Endodermal cell (in vitro differentiated cells): ENCODE measurements around the gene CD81. TPM values are rescaled to one million over a fixed set of nuclear protein-coding genes. Genes with fewer than 3 reads are reported as not detected.

Experiments
- DNase-seq: peaks from one replicate; pipeline ENCODE4 v3.0.0-alpha.2; 2017
- H3K27ac ChIP-seq: 2 replicates; pipeline ENCODE4 v1.5.1; 2013; ENCODE audit warnings: mild to moderate bottlenecking, low read depth, low read length, moderate library complexity
- H3K27me3 ChIP-seq: 2 replicates; pipeline ENCODE4 v1.6.1; 2013; ENCODE audit warnings: mild to moderate bottlenecking, low read length, moderate library complexity; ENCODE audit not compliant: insufficient read depth, control insufficient read depth, poor library complexity, severe bottlenecking
- H3K36me3 ChIP-seq: 2 replicates; pipeline ENCODE4 v1.7.0; 2013; ENCODE audit warnings: mild to moderate bottlenecking, low read length, moderate library complexity; ENCODE audit not compliant: control insufficient read depth, insufficient read depth
- H3K4me1 ChIP-seq: one replicate; pipeline ENCODE4 v1.7.0; 2013; ENCODE audit warnings: low read length; ENCODE audit not compliant: control insufficient read depth, insufficient read depth
- H3K4me3 ChIP-seq: 2 replicates; pipeline ENCODE4 v1.5.1; 2013; ENCODE audit warnings: mild to moderate bottlenecking, low read length, moderate library complexity
- H3K9ac ChIP-seq: 2 replicates; pipeline ENCODE4 v1.6.1; 2013; ENCODE audit warnings: mild to moderate bottlenecking, low read length, moderate library complexity; ENCODE audit not compliant: poor library complexity, severe bottlenecking; ENCODE audit errors: extremely low read depth
- H3K9me3 ChIP-seq: 2 replicates; pipeline ENCODE4 v1.6.1; 2013; ENCODE audit warnings: mild to moderate bottlenecking, low read length, moderate library complexity; ENCODE audit not compliant: control insufficient read depth
- H3K27ac Mint-ChIP-seq: 2 replicates; pipeline ENCODE4 v1.8.0; 2020; ENCODE audit warnings: mixed read lengths
- H3K27me3 Mint-ChIP-seq: 2 replicates; pipeline ENCODE4 v1.8.0; 2021; ENCODE audit warnings: mild to moderate bottlenecking, mixed read lengths; ENCODE audit not compliant: insufficient read depth
- H3K36me3 Mint-ChIP-seq: 2 replicates; pipeline ENCODE4 v1.8.0; 2020; ENCODE audit warnings: low read depth, mixed read lengths
- H3K4me1 Mint-ChIP-seq: 2 replicates; pipeline ENCODE4 v1.8.0; 2020; ENCODE audit warnings: mixed read lengths
- H3K4me3 Mint-ChIP-seq: 2 replicates; pipeline ENCODE4 v1.8.0; 2020; ENCODE audit warnings: mild to moderate bottlenecking, moderate library complexity, mixed read lengths
- H3K9me3 Mint-ChIP-seq: 2 replicates; pipeline ENCODE4 v1.8.0; 2020; ENCODE audit warnings: mild to moderate bottlenecking, mixed read lengths
- WGBS, 2 experiments: methylation state at CpG; one replicate each; pipeline versions ENCODE4 v1.1.5 to v1.1.7; 2013; ENCODE audit warnings: missing lambda C conversion rate in 2 of 2, mixed read lengths in 1 of 2; ENCODE audit not compliant: insufficient coverage in 1 of 2, insufficient read length in 1 of 2; 5-methylcytosine and 5-hydroxymethylcytosine counted together
- total RNA-seq, 2 donors: library from RNA; stranded (reverse); fragmentation: NEBNext Ultra II Directional in 1 of 2; extraction: Animal tissue kit (Norgen Biotek cat#: 25700) in 1 of 2; gene quantifications; 2 replicates in 1 of 2; 3 replicates in 1 of 2; pipeline ENCODE4 v1.2.1, GENCODE V29; 2021
- TF ChIP-seq, protein P1 (sequence below): fragments of 200-600 bp; sonication (generic); conservative IDR thresholded peaks from 2 replicates; pipeline ENCODE4 v1.5.0; 2021; ENCODE audit warnings: antibody characterized with exemption, mild to moderate bottlenecking

CD81 gene
- total RNA-seq, 2 donors from 2014 or later: 275 to 331 TPM

DNA sequence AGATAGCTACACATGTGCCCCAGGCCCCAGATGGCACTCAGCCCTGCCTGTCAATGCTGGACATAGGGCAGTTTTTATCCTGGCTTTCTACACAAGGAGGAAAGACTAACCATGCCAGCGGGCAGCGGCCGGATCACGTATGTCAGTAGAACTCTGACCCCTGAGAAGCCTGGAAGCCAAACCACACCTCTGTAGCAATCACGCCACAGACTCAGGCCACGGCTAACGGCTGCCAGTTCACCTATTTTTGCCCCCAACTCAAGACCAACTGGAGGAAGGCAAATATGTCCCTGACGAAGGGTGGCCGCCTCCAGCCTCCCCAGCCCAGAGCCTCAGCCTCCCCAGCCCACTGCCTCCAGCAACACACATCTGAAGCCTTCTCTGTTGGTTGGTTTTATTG is 7.2 kb upstream of the CD81 start:
- no peaks in the 10 kb centered on the region for H3K36me3 ChIP-seq
- Mint-ChIP-seq H3K27me3 (peaks cover 1% of the 10 kb centered on the region), H3K27ac (no peak overlapping the region)

GRCh38 chr11:2374456-2375201 is 2.5 kb upstream of the CD81 start:
- peaks cover 3% of the 10 kb centered on the region for H3K27me3 Mint-ChIP-seq

More for the DNA sequence above, 7.2 kb upstream of the CD81 start:
- H3K36me3 Mint-ChIP-seq: no peaks in the 10 kb centered on the region
- H3K4me3 Mint-ChIP-seq: no peak overlapping the region
- Histone ChIP-seq H3K27ac (no peak overlapping the region), H3K4me3 (no peak overlapping the region), H3K27me3 (no peaks in the 10 kb centered on the region), H3K9me3 (no peaks in the 10 kb centered on the region), H3K4me1 (no peaks in the 10 kb centered on the region), H3K9ac (no peak overlapping the region)
- no peaks in the 10 kb centered on the region for H3K4me1 Mint-ChIP-seq
- peak; percentile 29 for DNase-seq
- H3K9me3 Mint-ChIP-seq: no peaks in the 10 kb centered on the region
- WGBS, 2 experiments: 83 to 85% methylated on average over 4 to 9 of the region's 9 CpGs
- TF ChIP-seq, protein P1, sequence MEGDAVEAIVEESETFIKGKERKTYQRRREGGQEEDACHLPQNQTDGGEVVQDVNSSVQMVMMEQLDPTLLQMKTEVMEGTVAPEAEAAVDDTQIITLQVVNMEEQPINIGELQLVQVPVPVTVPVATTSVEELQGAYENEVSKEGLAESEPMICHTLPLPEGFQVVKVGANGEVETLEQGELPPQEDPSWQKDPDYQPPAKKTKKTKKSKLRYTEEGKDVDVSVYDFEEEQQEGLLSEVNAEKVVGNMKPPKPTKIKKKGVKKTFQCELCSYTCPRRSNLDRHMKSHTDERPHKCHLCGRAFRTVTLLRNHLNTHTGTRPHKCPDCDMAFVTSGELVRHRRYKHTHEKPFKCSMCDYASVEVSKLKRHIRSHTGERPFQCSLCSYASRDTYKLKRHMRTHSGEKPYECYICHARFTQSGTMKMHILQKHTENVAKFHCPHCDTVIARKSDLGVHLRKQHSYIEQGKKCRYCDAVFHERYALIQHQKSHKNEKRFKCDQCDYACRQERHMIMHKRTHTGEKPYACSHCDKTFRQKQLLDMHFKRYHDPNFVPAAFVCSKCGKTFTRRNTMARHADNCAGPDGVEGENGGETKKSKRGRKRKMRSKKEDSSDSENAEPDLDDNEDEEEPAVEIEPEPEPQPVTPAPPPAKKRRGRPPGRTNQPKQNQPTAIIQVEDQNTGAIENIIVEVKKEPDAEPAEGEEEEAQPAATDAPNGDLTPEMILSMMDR: no peak

DNA sequence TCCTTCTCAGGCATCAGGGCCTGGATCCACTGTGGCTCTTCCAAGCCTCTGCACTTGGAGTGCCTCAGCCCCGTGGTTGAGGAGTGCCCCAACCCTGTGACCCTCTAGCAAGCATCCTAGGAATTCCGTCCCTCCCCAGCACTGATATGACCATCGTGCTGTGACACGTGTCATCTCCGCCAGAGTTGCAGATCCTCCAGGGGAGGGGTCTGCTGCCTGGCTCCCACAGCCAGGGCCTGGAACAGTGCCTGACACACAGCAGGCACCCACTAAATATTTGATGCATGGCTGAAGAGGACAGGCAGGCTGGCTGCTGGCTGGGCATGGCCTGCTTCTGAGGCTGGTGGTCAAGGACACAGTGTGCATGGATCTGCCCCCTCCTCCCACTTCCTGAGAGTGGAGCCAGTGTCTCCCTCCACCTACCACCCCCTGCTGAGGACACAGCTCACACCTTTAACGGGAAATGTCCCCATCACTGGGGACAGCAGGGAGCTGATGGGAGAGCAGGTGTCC is 1.7 kb upstream of the CD81 start:
- no peaks in the 10 kb centered on the region for H3K9me3 ChIP-seq
- H3K27ac ChIP-seq: no peak overlapping the region
- no peak overlapping the region for H3K27ac Mint-ChIP-seq
- WGBS, 2 experiments: 75 to 92% methylated on average over 2 to 6 of the region's 6 CpGs
- no peaks in the 10 kb centered on the region for H3K9me3 Mint-ChIP-seq
- TF ChIP-seq, protein P1: peak; percentile 15
- H3K27me3 ChIP-seq: no peaks in the 10 kb centered on the region
- peaks cover 5% of the 10 kb centered on the region for H3K4me1 Mint-ChIP-seq
- H3K4me1 ChIP-seq: no peaks in the 10 kb centered on the region
- DNase-seq: no peak
- H3K4me3 ChIP-seq: no peak overlapping the region
- no peak overlapping the region for H3K4me3 Mint-ChIP-seq
- no peak overlapping the region for H3K9ac ChIP-seq
- H3K36me3 ChIP-seq: no peaks in the 10 kb centered on the region
- H3K27me3 Mint-ChIP-seq: peaks cover 2% of the 10 kb centered on the region
- H3K36me3 Mint-ChIP-seq: peaks cover 4% of the 10 kb centered on the region

More at GRCh38 chr11:2374456-2375201, 2.5 kb upstream of the CD81 start:
- Histone ChIP-seq H3K36me3 (no peaks in the 10 kb centered on the region), H3K27ac (no peak overlapping the region), H3K9me3 (no peaks in the 10 kb centered on the region), H3K9ac (no peak overlapping the region), H3K27me3 (no peaks in the 10 kb centered on the region), H3K4me3 (no peak overlapping the region), H3K4me1 (no peaks in the 10 kb centered on the region)
- Mint-ChIP-seq H3K4me1 (peaks cover 3% of the 10 kb centered on the region), H3K9me3 (no peaks in the 10 kb centered on the region), H3K4me3 (no peak overlapping the region), H3K36me3 (no peaks in the 10 kb centered on the region), H3K27ac (no peak overlapping the region)
- TF ChIP-seq, protein P1: no peak
- peak; percentile 38 for DNase-seq
- 97 to 100% methylated on average over 2 to 15 of the region's 15 CpGs for whole genome bisulfite sequencing, 2 experiments
